ENCODE data around the gene PDLIM4. TPM values are rescaled to one million over a fixed set of nuclear protein-coding genes. Genes with fewer than 3 reads are reported as not detected.

Gene PDLIM4, protein sequence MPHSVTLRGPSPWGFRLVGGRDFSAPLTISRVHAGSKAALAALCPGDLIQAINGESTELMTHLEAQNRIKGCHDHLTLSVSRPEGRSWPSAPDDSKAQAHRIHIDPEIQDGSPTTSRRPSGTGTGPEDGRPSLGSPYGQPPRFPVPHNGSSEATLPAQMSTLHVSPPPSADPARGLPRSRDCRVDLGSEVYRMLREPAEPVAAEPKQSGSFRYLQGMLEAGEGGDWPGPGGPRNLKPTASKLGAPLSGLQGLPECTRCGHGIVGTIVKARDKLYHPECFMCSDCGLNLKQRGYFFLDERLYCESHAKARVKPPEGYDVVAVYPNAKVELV
- total RNA-seq, result 33.7 and 147 TPM in 2 replicates

DNA sequence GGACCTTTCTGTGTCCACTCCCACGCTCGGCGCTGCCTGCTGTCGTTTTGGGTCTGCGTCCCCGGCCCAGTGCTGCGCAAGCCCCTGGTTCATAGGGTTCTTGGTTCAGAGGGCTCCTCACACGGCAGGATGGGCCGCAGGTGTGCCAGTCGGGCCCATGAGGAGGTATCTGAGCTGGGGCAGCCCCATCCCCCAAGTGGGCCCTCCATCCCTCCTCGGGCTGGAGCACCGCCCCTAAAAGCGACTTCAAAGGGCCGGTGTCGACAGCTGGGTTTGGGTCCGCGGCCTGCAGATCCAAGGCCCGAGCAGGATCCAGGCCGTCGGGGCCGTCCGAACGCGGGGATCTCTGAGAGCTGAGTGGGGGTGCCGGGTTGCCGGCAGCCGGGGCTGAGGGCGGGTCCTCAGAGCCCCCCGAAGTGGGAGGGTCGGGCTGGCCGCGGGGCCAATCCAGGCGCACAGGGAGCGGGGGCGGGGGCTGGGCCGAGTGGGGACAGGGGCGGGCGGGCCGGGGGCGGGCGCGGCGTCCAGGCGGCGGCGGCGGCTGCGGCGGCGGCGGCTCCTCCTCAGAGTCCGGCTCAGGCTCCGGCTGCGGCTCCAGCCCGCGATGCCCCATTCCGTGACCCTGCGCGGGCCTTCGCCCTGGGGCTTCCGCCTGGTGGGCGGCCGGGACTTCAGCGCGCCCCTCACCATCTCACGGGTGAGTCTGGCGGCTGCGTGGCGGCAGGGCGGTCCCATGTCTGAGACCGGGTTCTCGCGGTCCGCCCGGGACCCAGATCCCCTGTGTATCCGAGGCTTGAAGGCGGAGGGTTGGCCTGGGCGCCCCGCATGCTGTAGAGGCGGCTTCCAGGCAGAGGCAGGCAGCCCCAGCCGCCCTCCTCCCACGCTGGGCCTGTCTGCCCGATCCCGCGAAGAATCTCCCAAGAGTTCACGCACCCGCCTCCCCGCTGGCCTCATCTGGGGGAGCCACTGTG, at the start of gene PDLIM4:
TSS of gene PDLIM4 (plus strand) at position 566 of the 971 bp plus-strand sequence. CDS start at position 605, 39 bp downstream.

DNA sequence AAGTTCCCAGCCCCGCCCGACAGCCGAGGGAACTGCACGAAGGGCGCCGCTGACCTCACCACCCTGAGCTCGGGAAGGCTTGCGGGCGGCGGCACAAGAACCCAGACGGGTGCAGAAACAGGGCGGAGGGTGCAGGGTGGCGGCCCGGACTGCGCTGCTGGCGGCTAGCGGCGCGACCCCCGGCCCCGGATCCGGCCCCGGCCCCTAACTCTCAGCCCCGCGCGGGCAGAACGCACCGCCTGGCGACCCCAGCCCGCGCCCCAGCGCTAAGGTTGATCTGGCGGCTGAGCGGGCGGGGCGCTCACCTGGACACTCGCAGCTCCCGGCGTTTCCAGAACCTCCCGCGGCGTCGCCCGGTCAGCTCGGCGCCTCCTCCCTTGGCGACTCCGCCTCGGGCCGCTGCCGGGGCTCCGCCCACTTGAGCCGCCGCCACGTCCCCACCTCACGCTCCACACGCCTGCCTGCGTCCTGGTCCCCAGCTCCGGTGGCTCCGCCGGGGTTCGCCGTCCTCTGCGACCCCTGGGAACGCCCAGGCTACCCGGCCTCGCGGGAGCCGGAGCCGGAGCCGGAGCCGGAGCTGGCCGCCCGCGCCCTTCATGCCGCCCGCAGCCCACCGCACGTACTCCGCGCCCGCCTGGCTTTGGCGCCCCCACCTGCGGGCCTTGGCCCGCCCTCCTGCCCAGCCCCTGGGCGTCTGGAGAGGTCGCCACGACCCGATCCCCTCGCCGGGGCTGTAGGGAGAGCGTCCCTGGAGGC, 29.8 kb upstream of the PDLIM4 start, which contains the start of gene P4HA2:
TSS of gene P4HA2 (minus strand) at position 369 of the 756 bp plus-strand sequence. CDS start 9,227 bp downstream, outside the sequence.

DNA sequence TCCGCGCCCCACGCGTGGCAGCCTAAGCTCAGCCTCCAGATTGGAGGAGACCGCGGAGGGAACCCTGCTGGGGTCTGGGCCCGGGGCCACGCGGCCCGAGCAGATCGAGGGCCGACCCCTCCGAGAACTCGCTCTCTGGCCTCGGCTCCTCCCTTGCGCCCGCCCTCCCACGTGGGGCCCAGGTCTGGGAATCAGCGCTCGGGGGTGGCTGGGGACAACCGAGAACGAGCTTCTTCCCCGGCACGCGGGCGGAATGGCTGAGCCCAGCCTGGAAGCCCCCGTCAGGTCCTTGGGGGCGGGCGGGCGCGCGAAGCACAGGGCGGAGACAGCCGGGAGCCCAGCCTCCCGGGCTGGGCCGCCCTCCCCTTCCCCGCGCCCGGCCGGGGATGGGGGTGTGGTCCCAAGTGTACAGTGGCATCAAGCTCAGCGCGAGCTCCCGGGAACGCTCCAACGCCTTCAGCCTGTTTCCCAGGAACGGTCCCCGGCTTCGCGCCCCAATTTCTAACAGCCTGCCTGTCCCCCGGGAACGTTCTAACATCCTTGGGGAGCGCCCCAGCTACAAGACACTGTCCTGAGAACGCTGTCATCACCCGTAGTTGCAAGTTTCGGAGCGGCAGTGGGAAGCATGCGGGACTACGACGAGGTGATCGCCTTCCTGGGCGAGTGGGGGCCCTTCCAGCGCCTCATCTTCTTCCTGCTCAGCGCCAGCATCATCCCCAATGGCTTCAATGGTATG, 36.7 kb downstream of the PDLIM4 start, which contains the start of gene SLC22A4:
TSS of gene SLC22A4 (plus strand) at position 403 of the 736 bp plus-strand sequence. CDS start at position 626, 223 bp downstream.

Other genes starting within 250 kb of the PDLIM4 start
- gene ACSL6, start 246.0 kb upstream of the PDLIM4 start, total RNA-seq, result 0.24 TPM in 1 of 2 replicates, not detected in the other
- not detected in 2 replicates for gene IL3, start 197.0 kb upstream of the PDLIM4 start, total RNA-seq
- gene CSF2, start 183.9 kb upstream of the PDLIM4 start, total RNA-seq, result 69.2 TPM in 1 of 2 replicates, not detected in the other
- 128 and 324 TPM in 2 replicates for gene P4HA2, start 29.8 kb upstream of the PDLIM4 start, total RNA-seq
- gene SLC22A4, start 36.7 kb downstream of the PDLIM4 start, total RNA-seq, result under 0.01 and 2.9 TPM in 2 replicates
- 7.7 and 12.5 TPM in 2 replicates for gene SLC22A5, start 112.0 kb downstream of the PDLIM4 start, total RNA-seq
- gene IRF1, start 233.1 kb downstream of the PDLIM4 start, total RNA-seq, result 3.6 and 12.8 TPM in 2 replicates

Measured in tracheal epithelial cell (primary cell).